HepG2 (cell line): ENCODE results near the gene TAAR1.

Source experiments
- BRCA1 ChIP-seq: sonication (generic); formaldehyde crosslinking; IDR thresholded peaks from 2 replicates; pipeline ENCODE4 v1.4.0; 2020; ENCODE audit warnings: missing genetic modification reagents
- GZF1 ChIP-seq: sonication (generic); formaldehyde crosslinking; IDR thresholded peaks from 2 replicates; pipeline ENCODE4 v1.5.1; 2020; ENCODE audit warnings: mild to moderate bottlenecking, missing genetic modification reagents
- MBNL3 ChIP-seq: fragments of 250-450 bp; sonication (Bioruptor Pico); conservative IDR thresholded peaks from 2 replicates; pipeline ENCODE4 v1.8.0; 2022; ENCODE audit warnings: mild to moderate bottlenecking, inconsistent platforms
- MED13 ChIP-seq: sonication (generic); formaldehyde crosslinking; IDR thresholded peaks from 2 replicates; pipeline ENCODE4 v1.5.0; 2020; ENCODE audit warnings: missing genetic modification reagents
- NCOA1 ChIP-seq: sonication (generic); formaldehyde crosslinking; IDR thresholded peaks from 2 replicates; pipeline ENCODE4 v1.9.0; 2021; ENCODE audit warnings: missing genetic modification reagents
- POLR2AphosphoS5 ChIP-seq: IDR thresholded peaks from 2 replicates; pipeline ENCODE4 v1.6.1; 2012; ENCODE audit warnings: low read depth, low read length
- SPEN ChIP-seq: sonication (generic); formaldehyde crosslinking; IDR thresholded peaks from 2 replicates; pipeline ENCODE4 v1.5.1; 2020; ENCODE audit warnings: low read depth, mild to moderate bottlenecking, missing genetic modification reagents
- SUZ12 ChIP-seq: fragments of 150-350 bp; IDR thresholded peaks from 2 replicates; pipeline ENCODE4 v1.6.1; 2014; ENCODE audit warnings: low read depth, low read length
- TP53 ChIP-seq: sonication (generic); formaldehyde crosslinking; conservative IDR thresholded peaks from 2 replicates; pipeline ENCODE4 v1.4.0; 2020; ENCODE audit warnings: missing genetic modification reagents
- TF ChIP-seq, protein P1 (sequence below): sonication (generic); formaldehyde crosslinking; IDR thresholded peaks from 2 replicates; pipeline ENCODE4 v1.5.0; 2020; ENCODE audit warnings: mild to moderate bottlenecking, missing genetic modification reagents, moderate library complexity
- TF ChIP-seq, protein P2 (sequence below), 2 experiments: IDR thresholded peaks; 2 replicates each; pipeline ENCODE4 v1.6.1; 2011 to 2012; ENCODE audit warnings: low read length in 2 of 2, borderline replicate concordance in 1 of 2, low read depth in 1 of 2, mild to moderate bottlenecking in 1 of 2, moderate library complexity in 1 of 2

DNA sequence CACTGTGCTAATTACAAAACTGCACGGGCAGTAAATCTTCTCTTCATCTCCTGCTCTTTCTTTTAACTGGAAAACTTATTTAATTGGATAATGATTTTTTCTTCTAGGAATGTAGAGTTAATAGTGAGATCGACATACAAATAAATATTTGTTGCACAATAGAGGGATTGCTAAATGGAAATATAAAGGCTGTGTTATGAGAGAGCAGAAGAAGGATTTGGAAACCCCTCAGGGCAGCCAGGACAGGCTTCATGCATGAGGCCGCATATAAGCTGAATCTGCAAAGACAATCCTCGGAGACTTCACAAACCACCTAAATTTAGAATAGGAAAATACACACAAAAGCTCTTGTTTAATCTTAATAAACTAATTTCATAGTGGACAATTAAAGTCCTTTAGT lies 2.9 kb upstream of the TAAR1 start:
- TF ChIP-seq, protein P1, sequence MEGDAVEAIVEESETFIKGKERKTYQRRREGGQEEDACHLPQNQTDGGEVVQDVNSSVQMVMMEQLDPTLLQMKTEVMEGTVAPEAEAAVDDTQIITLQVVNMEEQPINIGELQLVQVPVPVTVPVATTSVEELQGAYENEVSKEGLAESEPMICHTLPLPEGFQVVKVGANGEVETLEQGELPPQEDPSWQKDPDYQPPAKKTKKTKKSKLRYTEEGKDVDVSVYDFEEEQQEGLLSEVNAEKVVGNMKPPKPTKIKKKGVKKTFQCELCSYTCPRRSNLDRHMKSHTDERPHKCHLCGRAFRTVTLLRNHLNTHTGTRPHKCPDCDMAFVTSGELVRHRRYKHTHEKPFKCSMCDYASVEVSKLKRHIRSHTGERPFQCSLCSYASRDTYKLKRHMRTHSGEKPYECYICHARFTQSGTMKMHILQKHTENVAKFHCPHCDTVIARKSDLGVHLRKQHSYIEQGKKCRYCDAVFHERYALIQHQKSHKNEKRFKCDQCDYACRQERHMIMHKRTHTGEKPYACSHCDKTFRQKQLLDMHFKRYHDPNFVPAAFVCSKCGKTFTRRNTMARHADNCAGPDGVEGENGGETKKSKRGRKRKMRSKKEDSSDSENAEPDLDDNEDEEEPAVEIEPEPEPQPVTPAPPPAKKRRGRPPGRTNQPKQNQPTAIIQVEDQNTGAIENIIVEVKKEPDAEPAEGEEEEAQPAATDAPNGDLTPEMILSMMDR (CRISPR knock-in tag): no peak
- no peak for TF ChIP-seq SPEN
- no peak for TF ChIP-seq SUZ12
- TF ChIP-seq BRCA1 (CRISPR knock-in tag): no peak
- TF ChIP-seq, protein P2, sequence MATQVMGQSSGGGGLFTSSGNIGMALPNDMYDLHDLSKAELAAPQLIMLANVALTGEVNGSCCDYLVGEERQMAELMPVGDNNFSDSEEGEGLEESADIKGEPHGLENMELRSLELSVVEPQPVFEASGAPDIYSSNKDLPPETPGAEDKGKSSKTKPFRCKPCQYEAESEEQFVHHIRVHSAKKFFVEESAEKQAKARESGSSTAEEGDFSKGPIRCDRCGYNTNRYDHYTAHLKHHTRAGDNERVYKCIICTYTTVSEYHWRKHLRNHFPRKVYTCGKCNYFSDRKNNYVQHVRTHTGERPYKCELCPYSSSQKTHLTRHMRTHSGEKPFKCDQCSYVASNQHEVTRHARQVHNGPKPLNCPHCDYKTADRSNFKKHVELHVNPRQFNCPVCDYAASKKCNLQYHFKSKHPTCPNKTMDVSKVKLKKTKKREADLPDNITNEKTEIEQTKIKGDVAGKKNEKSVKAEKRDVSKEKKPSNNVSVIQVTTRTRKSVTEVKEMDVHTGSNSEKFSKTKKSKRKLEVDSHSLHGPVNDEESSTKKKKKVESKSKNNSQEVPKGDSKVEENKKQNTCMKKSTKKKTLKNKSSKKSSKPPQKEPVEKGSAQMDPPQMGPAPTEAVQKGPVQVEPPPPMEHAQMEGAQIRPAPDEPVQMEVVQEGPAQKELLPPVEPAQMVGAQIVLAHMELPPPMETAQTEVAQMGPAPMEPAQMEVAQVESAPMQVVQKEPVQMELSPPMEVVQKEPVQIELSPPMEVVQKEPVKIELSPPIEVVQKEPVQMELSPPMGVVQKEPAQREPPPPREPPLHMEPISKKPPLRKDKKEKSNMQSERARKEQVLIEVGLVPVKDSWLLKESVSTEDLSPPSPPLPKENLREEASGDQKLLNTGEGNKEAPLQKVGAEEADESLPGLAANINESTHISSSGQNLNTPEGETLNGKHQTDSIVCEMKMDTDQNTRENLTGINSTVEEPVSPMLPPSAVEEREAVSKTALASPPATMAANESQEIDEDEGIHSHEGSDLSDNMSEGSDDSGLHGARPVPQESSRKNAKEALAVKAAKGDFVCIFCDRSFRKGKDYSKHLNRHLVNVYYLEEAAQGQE (IDR thresholded peaks at IDR 0.05; ENCODE audit: borderline replicate concordance in 1 of 2, low read depth in 1 of 2, low read length in 2 of 2): no peak
- no peak for TF ChIP-seq GZF1 (CRISPR knock-in tag)
- no peak for TF ChIP-seq TP53
- no peak for TF ChIP-seq NCOA1 (CRISPR knock-in tag)
- no peak for TF ChIP-seq MBNL3 (CRISPR knock-in tag)
- TF ChIP-seq MED13 (CRISPR knock-in tag): no peak
- TF ChIP-seq POLR2AphosphoS5: no peak
